Measurements from ENCODE around the gene AMD1. TPM values are rescaled to one million over a fixed set of nuclear protein-coding genes. Genes with fewer than 3 reads are reported as not detected.

Gene AMD1
- total RNA-seq, 4 donors from 2014 or later = 77.2 to 194 (median 124) TPM

DNA sequence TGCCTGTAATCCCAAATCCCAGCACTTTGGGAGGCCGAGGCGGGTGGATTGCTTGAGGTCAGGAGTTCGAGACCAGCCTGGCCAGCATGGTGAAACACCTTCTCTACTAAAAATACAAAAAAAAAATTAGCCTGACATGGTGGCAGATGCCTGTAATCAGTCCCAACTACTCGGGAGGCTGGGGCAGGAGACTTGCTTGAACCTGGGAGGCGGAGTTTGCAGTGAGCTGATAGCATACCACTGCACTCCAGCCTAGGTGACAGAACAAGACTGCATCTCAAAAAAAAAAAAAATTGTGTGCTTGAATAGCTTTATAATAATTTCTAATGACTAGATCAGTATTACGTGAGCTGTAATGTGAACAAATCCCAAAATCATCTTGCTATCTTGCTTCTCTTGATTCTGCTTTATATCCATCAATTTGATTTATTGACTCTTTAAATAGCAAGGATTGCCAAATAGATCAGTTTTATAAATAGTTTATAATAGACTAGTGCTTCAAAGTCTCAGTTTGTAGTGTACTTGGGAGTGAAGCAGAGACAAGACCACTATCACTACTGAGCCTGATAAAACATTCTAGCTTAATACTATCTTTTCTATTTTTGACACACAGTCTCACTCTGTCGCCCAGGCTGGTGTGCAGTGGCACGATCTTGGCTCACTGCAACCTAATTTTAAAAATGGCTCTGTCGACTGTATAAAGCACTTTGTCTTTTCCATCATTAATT lies 7.1 kb downstream of the AMD1 start:
- WGBS, 2 donors = 79 to 81% methylated on average over 9 of the region's 9 CpGs
- H3K36me3 ChIP-seq = no peaks in the 10 kb centered on the region
- H3K27ac ChIP-seq = no peak overlapping the region
- no peaks in the 10 kb centered on the region for H3K9me3 ChIP-seq
- intact Hi-C loops (cut with DNase I) = no loop called here
- H3K4me3 ChIP-seq (replicated peaks in 1 of 3) = no peak overlapping the region
- no peak for TF ChIP-seq POLR2A (IDR thresholded peaks at IDR 0.05)
- TF ChIP-seq, protein P1, sequence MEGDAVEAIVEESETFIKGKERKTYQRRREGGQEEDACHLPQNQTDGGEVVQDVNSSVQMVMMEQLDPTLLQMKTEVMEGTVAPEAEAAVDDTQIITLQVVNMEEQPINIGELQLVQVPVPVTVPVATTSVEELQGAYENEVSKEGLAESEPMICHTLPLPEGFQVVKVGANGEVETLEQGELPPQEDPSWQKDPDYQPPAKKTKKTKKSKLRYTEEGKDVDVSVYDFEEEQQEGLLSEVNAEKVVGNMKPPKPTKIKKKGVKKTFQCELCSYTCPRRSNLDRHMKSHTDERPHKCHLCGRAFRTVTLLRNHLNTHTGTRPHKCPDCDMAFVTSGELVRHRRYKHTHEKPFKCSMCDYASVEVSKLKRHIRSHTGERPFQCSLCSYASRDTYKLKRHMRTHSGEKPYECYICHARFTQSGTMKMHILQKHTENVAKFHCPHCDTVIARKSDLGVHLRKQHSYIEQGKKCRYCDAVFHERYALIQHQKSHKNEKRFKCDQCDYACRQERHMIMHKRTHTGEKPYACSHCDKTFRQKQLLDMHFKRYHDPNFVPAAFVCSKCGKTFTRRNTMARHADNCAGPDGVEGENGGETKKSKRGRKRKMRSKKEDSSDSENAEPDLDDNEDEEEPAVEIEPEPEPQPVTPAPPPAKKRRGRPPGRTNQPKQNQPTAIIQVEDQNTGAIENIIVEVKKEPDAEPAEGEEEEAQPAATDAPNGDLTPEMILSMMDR (IDR thresholded peaks at IDR 0.05) = no peak
- H3K4me1 ChIP-seq = peaks cover 55 to 61% of the 10 kb centered on the region in 2 donors
- no peak for DNase-seq
- H3K27me3 ChIP-seq = no peaks in the 10 kb centered on the region

DNA sequence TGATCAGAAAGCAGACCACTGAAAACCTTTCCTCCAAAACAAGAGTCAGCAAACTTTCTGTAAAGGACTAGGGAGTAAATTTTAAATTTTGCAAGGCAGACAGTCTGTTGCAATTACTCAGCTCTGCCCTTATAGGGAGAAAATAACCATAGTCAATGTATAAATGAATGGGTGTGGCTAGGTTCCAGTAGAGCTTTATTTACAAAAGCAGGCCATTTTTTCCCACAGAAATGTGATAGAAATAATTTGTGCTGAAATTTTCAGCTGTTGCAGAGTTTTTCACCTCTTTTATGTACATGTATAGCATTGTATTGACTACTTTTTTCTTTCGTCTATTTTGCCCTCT lies 7.7 kb downstream of the AMD1 start:
- no peaks in the 10 kb centered on the region for H3K36me3 ChIP-seq
- 76 to 90% methylated on average over 1 of the region's 1 CpG for whole genome bisulfite sequencing, 2 donors
- intact Hi-C loops (cut with DNase I) = no loop called here
- H3K9me3 ChIP-seq = no peaks in the 10 kb centered on the region
- H3K4me1 ChIP-seq = peaks cover 51 to 61% of the 10 kb centered on the region in 2 donors
- no peaks in the 10 kb centered on the region for H3K27me3 ChIP-seq
- H3K27ac ChIP-seq = no peak overlapping the region
- H3K4me3 ChIP-seq (replicated peaks in 1 of 3) = no peak overlapping the region
- no peak for TF ChIP-seq POLR2A (IDR thresholded peaks at IDR 0.05)
- TF ChIP-seq, protein P1 (IDR thresholded peaks at IDR 0.05) = no peak
- no peak for DNase-seq

- intact Hi-C loops (cut with DNase I) = no loop called here
- TF ChIP-seq, protein P1 (IDR thresholded peaks at IDR 0.05) = no peak
- TF ChIP-seq POLR2A (IDR thresholded peaks at IDR 0.05) = no peak
- Histone ChIP-seq H3K4me1 (peaks cover 44 to 61% of the 10 kb centered on the region in 2 donors), H3K9me3 (no peaks in the 10 kb centered on the region), H3K27me3 (no peaks in the 10 kb centered on the region), H3K36me3 (no peaks in the 10 kb centered on the region), H3K4me3 (replicated peaks in 1 of 3) (no peak overlapping the region), H3K27ac (no peak overlapping the region)
- WGBS, 2 donors = 48 to 50% methylated on average over 2 of the region's 2 CpGs
- no peak for DNase-seq
Measured at GRCh38 chr6:110882824-110883554, 8.4 kb downstream of the AMD1 start.

DNA sequence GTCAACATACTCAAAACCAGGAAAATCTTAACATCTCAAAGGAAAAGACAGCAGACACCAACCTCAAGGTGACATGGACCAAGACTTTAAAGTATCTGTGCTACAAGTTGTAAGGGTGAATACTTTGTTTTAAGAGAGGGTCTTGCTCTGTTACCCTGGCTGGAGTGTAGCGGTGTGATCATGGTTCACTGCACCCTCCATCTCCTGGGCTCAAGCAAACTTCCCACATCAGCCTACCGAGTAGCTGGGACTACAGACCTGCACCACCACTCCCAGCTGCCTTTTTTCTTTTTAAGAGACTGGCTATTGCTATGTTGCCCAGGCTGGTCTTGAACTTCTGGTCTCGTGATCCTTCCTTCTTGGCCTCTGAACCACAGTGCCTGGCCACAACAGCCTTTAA lies 9.7 kb downstream of the AMD1 start:
- H3K4me1 ChIP-seq = peaks cover 33 to 50% of the 10 kb centered on the region in 2 donors
- 36 to 53% methylated on average over 3 of the region's 3 CpGs for WGBS, 2 donors
- no peak overlapping the region for H3K4me3 ChIP-seq (replicated peaks in 1 of 3)
- intact Hi-C loops (cut with DNase I) = no loop called here
- no peaks in the 10 kb centered on the region for H3K9me3 ChIP-seq
- peak overlapping the region in 1 of 3 donors; percentile 25 for H3K27ac ChIP-seq
- H3K27me3 ChIP-seq = no peaks in the 10 kb centered on the region
- H3K36me3 ChIP-seq = no peaks in the 10 kb centered on the region
- DNase-seq = peak; percentile 60 to 64
- TF ChIP-seq, protein P1 (IDR thresholded peaks at IDR 0.05) = no peak
- no peak for TF ChIP-seq POLR2A (IDR thresholded peaks at IDR 0.05)

- intact Hi-C loops (cut with DNase I) = no loop called here
- no peaks in the 10 kb centered on the region for H3K36me3 ChIP-seq
- DNase-seq = no peak
- no peak overlapping the region for H3K4me3 ChIP-seq (replicated peaks in 1 of 3)
- 94 to 97% methylated on average over 4 of the region's 4 CpGs for WGBS, 2 donors
- H3K4me1 ChIP-seq = peaks cover 26 to 41% of the 10 kb centered on the region in 2 donors
- H3K9me3 ChIP-seq = no peaks in the 10 kb centered on the region
- no peaks in the 10 kb centered on the region for H3K27me3 ChIP-seq
- no peak overlapping the region for H3K27ac ChIP-seq
- TF ChIP-seq, protein P1 (IDR thresholded peaks at IDR 0.05) = no peak
- TF ChIP-seq POLR2A (IDR thresholded peaks at IDR 0.05) = no peak
Measured at GRCh38 chr6:110885526-110885925, 10.9 kb downstream of the AMD1 start.

Measured in thyroid gland (tissue), 4 donors.